ENCODE data around the gene TRMT1. TPM values are rescaled to one million over a fixed set of nuclear protein-coding genes. Genes with fewer than 3 reads are reported as not detected.
A peak's percentile ranks its signal among the peaks of the same experiment; 100 is the strongest.
"Not testable (repeated sequence)": the region's sequence is repeated elsewhere in the genome, so short reads cannot be mapped to it uniquely, and the experiment has no call there.

Gene TRMT1
- 10 to 100 TPM; 31.6 to 45.3 (median 35.1) TPM for total RNA-seq
- polyA plus RNA-seq: 10 to 100 TPM; 42.3 to 87.1 (median 45.4) TPM
- long read RNA-seq, donor 1, transcript TRMT1-202 (17 exons, 2,142 nt): major isoform, 15 of 35 reads
- long read RNA-seq, donor 1, partial matches to known transcripts: 7 of 35 reads
- long read RNA-seq, donor 1, other reads (novel, unspliced or antisense): 10 of 35 reads
- long read RNA-seq, donor 2, transcript TRMT1-202 (17 exons, 2,142 nt): major isoform, 17 of 65 reads
- long read RNA-seq, donor 2, partial matches to known transcripts: 17 of 65 reads
- long read RNA-seq, donor 2, other reads (novel, unspliced or antisense): 28 of 65 reads

- WGBS, 3 donors: 0 to 1% (median 0%) methylated on average over 51 of the region's 51 CpGs
- no peaks in the 10 kb centered on the region for H3K27me3 ChIP-seq (ENCODE audit: insufficient read depth in 3 of 3, low read length in 2 of 3)
- no peak for TF ChIP-seq CTCF (IDR thresholded peaks at IDR 0.05)
- DNase-seq (peak; percentile 95 to 96), ATAC-seq (peak; percentile 82 to 89 (median 85))
- H3K36me3 ChIP-seq (ENCODE audit: insufficient read depth in 1 of 2, low read depth in 1 of 2): peaks cover 3 to 33% of the 10 kb centered on the region in 2 donors
- H3K9me3 ChIP-seq: no peaks in the 10 kb centered on the region
- H3K27ac ChIP-seq: peak within 1 kb of the TSS; percentile 79
- H3K4me3 ChIP-seq: peak within 1 kb of the TSS; percentile 80
- intact Hi-C loops (cut with DNase I): no loop called here
- H3K4me1 ChIP-seq: peaks cover 37% of the 10 kb centered on the region
These were observed at the start of gene TRMT1 for GRCh38 chr19:13116282-13117175. TSS of gene TRMT1 (minus strand) at chr19:13116740. CDS start at chr19:13116399, 341 bp downstream.

GRCh38 chr19:13166151-13166550 is 49.6 kb upstream of the TRMT1 start:
- H3K4me3 ChIP-seq; H3K36me3 ChIP-seq (ENCODE audit: insufficient read depth in 1 of 2, low read depth in 1 of 2); DNase-seq; intact Hi-C loops (cut with DNase I); ATAC-seq; H3K9me3 ChIP-seq; H3K27me3 ChIP-seq (ENCODE audit: insufficient read depth in 3 of 3, low read length in 2 of 3): not testable (repeated sequence)
- WGBS, 3 donors: 96 to 99% (median 97%) methylated on average over 3 of the region's 3 CpGs
- Histone ChIP-seq H3K27ac (peak overlapping the region; percentile 81), H3K4me1 (peaks cover 23% of the 10 kb centered on the region)

- TF ChIP-seq CTCF (IDR thresholded peaks at IDR 0.05): no peak
- H3K4me1 ChIP-seq: peaks cover 23% of the 10 kb centered on the region
- intact Hi-C loops (cut with DNase I): no loop called here
- ATAC-seq (no peak), DNase-seq (no peak)
- WGBS, 3 donors: 78 to 84% (median 81%) methylated on average over 19 of the region's 19 CpGs
- no peaks in the 10 kb centered on the region for H3K27me3 ChIP-seq (ENCODE audit: insufficient read depth in 3 of 3, low read length in 2 of 3)
- no peaks in the 10 kb centered on the region for H3K9me3 ChIP-seq
- no peaks in the 10 kb centered on the region for H3K36me3 ChIP-seq (ENCODE audit: insufficient read depth in 1 of 2, low read depth in 1 of 2)
- no peak overlapping the region for H3K4me3 ChIP-seq
- H3K27ac ChIP-seq: peak overlapping the region; percentile 81
These were observed 48.8 kb upstream of the TRMT1 start for GRCh38 chr19:13165162-13165997.

GRCh38 chr19:13164343-13165161 is 48.0 kb upstream of the TRMT1 start:
- Histone ChIP-seq H3K36me3 (ENCODE audit: insufficient read depth in 1 of 2, low read depth in 1 of 2) (no peaks in the 10 kb centered on the region), H3K4me1 (peaks cover 23% of the 10 kb centered on the region), H3K4me3 (peak overlapping the region; percentile 61), H3K27ac (peak overlapping the region; percentile 81), H3K27me3 (ENCODE audit: insufficient read depth in 3 of 3, low read length in 2 of 3) (no peaks in the 10 kb centered on the region), H3K9me3 (no peaks in the 10 kb centered on the region)
- WGBS, 3 donors: 31 to 44% (median 33%) methylated on average over 18 to 19 of the region's 19 CpGs
- intact Hi-C loops (cut with DNase I): loop anchor here in 1 of 2 donors (5.0 kb wide), 1 partner anchor 98 kb away; no protein-coding TSS in a partner anchor
- peak in 1 of 2 donors; percentile 78 for DNase-seq
- TF ChIP-seq CTCF (IDR thresholded peaks at IDR 0.05): no peak
- ATAC-seq: peak in 1 of 4 donors; percentile 5
